HCT116 (cell line): ENCODE results near the gene RIMS1. TPM values are rescaled to one million over a fixed set of nuclear protein-coding genes. Genes with fewer than 3 reads are reported as not detected.

Experiments used
- ATAC-seq: fragments of 200-7000 bp; cut with Tn5 transposase; 2 replicates; pipeline ENCODE4 v1.9.1; 2020; ENCODE audit warnings: mild to moderate bottlenecking, moderate library complexity
- BruUV-seq: library from RNA; stranded (reverse); fragments of 400-500 nt; replicated peaks from 2 replicates; lab custom pipeline; 2021; lab: Mats Ljungman, UMichigan
- CTCF ChIA-PET: fragments of 300-600 bp; sonication (Branson Sonifier 250); formaldehyde crosslinking; loops from one replicate; lab custom pipeline; 2021; ENCODE audit warnings: antibody characterized with exemption; lab: Charles Lee
- POLR2A ChIA-PET: fragments of 300-600, 350-600 bp; sonication (Branson Sonifier 250); formaldehyde crosslinking; loops from one replicate; lab custom pipeline; 2021; ENCODE audit warnings: antibody characterized with exemption; lab: Charles Lee
- RAD21 ChIA-PET, 2 experiments: fragments of 300-600 bp; sonication (Branson Sonifier 250); formaldehyde crosslinking; loops; one replicate each; lab custom pipeline; 2023; ENCODE audit warnings: low total read pairs in 2 of 2; ENCODE audit not compliant: uncharacterized antibody in 2 of 2, unreplicated experiment in 2 of 2, low non-redundant PET in 1 of 2; lab: Charles Lee
- DNase-seq: peaks from one replicate; pipeline ENCODE4 v3.0.0-alpha.2; 2010; ENCODE audit warnings: low read depth, low spot score
- H2AFZ ChIP-seq: fragments of 200-600 bp; shearing (Covaris generic), sonication (generic); 2 replicates; pipeline ENCODE4 v1.6.1; 2017; ENCODE audit warnings: low read depth, mixed run types, mixed read lengths, antibody characterized with exemption, low read length; ENCODE audit not compliant: poor library complexity, severe bottlenecking
- H3K27ac ChIP-seq: 2 replicates; pipeline ENCODE4 v1.5.1; 2012; ENCODE audit warnings: low read depth, low read length
- H3K27me3 ChIP-seq: fragments of 200-600 bp; sonication (generic); 2 replicates; pipeline ENCODE4 v1.6.1; 2016; ENCODE audit warnings: mixed run types, low read length, mixed read lengths; ENCODE audit not compliant: insufficient read depth
- H3K36me3 ChIP-seq, 2 experiments: fragments of 200-500 bp in 1 of 2; fragments of 200-600 bp in 1 of 2; sonication (Bioruptor generic) in 1 of 2; sonication (generic) in 1 of 2; 2 replicates each; pipeline versions ENCODE4 v1.5.1 to v1.6.1; 2014 to 2016; ENCODE audit warnings: low read length in 2 of 2, inconsistent platforms in 1 of 2, mixed read lengths in 1 of 2, mixed run types in 1 of 2; ENCODE audit not compliant: insufficient read depth in 2 of 2, control insufficient read depth in 1 of 2
- H3K4me1 ChIP-seq, 2 experiments: fragments of 200-600 bp in 1 of 2; sonication (generic) in 1 of 2; 2 replicates each; pipeline versions ENCODE4 v1.5.1 to v1.6.1; 2012 to 2017; ENCODE audit warnings: low read length in 2 of 2, inconsistent platforms in 1 of 2, mild to moderate bottlenecking in 1 of 2, mixed read lengths in 1 of 2, mixed run types in 1 of 2, moderate library complexity in 1 of 2; ENCODE audit not compliant: insufficient read depth in 2 of 2, control insufficient read depth in 1 of 2
- H3K4me2 ChIP-seq: fragments of 200-600 bp; sonication (generic); 2 replicates; pipeline ENCODE4 v1.6.1; 2017; ENCODE audit warnings: mixed run types, low read length, mixed read lengths
- H3K4me3 ChIP-seq, 2 experiments: fragments of 200-600 bp in 1 of 2; sonication (generic) in 1 of 2; replicated peaks in 1 of 2; 2 replicates each; pipeline ENCODE4 v1.5.1; 2011 to 2016; ENCODE audit warnings: low read length in 2 of 2, control low read depth in 1 of 2, low read depth in 1 of 2, mild to moderate bottlenecking in 1 of 2, mixed read lengths in 1 of 2, mixed run types in 1 of 2
- H3K79me2 ChIP-seq: fragments of 200-600 bp; sonication (generic); 2 replicates; pipeline ENCODE4 v1.6.1; 2017; ENCODE audit warnings: mild to moderate bottlenecking, mixed run types, low read length, moderate library complexity, mixed read lengths; ENCODE audit not compliant: insufficient read depth
- H3K9ac ChIP-seq: fragments of 200-600 bp; sonication (generic); 2 replicates; pipeline ENCODE4 v1.6.1; 2016; ENCODE audit warnings: low read length, mixed read lengths
- H3K9me2 ChIP-seq: fragments of 200-600 bp; sonication (generic), shearing (Covaris generic); 2 replicates; pipeline ENCODE4 v1.6.1; 2017; ENCODE audit warnings: mixed run types, mild to moderate bottlenecking, moderate library complexity; ENCODE audit not compliant: insufficient read depth
- H3K9me3 ChIP-seq, 2 experiments: fragments of 200-500 bp in 1 of 2; fragments of 200-600 bp in 1 of 2; sonication (Bioruptor generic) in 1 of 2; sonication (generic) in 1 of 2; 2 replicates each; pipeline ENCODE4 v1.6.1; 2014 to 2017; ENCODE audit warnings: low read length in 2 of 2, mixed read lengths in 2 of 2, inconsistent platforms in 1 of 2, low read depth in 1 of 2, mild to moderate bottlenecking in 1 of 2, mixed run types in 1 of 2, moderate library complexity in 1 of 2; ENCODE audit not compliant: control insufficient read depth in 1 of 2, insufficient read depth in 1 of 2
- H4K20me1 ChIP-seq: fragments of 200-600 bp; sonication (generic), shearing (Covaris generic); 2 replicates; pipeline ENCODE4 v1.6.1; 2017; ENCODE audit warnings: mixed run types, mild to moderate bottlenecking, moderate library complexity; ENCODE audit not compliant: insufficient read depth
- EGR1 ChIP-seq: IDR thresholded peaks from 2 replicates; pipeline ENCODE4 v1.6.1; 2012; ENCODE audit warnings: low read depth
- SIN3A ChIP-seq: IDR thresholded peaks from 2 replicates; pipeline ENCODE4 v1.6.1; 2012; ENCODE audit warnings: low read depth
- ZNF274 ChIP-seq: fragments of 200-500 bp; sonication (Bioruptor generic); IDR thresholded peaks from 2 replicates; pipeline ENCODE4 v1.6.1; 2014; ENCODE audit warnings: mild to moderate bottlenecking, low read depth, low read length, inconsistent platforms
- intact Hi-C: fragments of 100-400 bp; cut with micrococcal nuclease; formaldehyde crosslinking; loops from 2 replicates; pipeline ENCODE4 v1.10.0; 2022
- total RNA-seq: library from RNA; stranded (reverse); gene quantifications from one replicate; pipeline ENCODE4 v1.2.1, GENCODE V29; 2021; ENCODE audit not compliant: unreplicated experiment
- TF ChIP-seq, protein P1 (sequence below): IDR thresholded peaks from 2 replicates; pipeline ENCODE4 v1.6.1; 2011; ENCODE audit warnings: mild to moderate bottlenecking, low read length, moderate library complexity; ENCODE audit not compliant: insufficient replicate concordance; ENCODE audit errors: extremely low read depth
- TF ChIP-seq, protein P2 (sequence below): IDR thresholded peaks from 2 replicates; pipeline ENCODE4 v1.6.1; 2012
- TF ChIP-seq, protein P3 (sequence below), 3 experiments: fragments of 200-600 bp in 1 of 3; sonication (generic) in 1 of 3; IDR thresholded peaks in 2 of 3; conservative IDR thresholded peaks in 1 of 3; 2 replicates each; pipeline ENCODE4 v1.5.1; 2012 to 2017; ENCODE audit warnings: low read depth in 2 of 3, low read length in 2 of 3, antibody characterized with exemption in 1 of 3, borderline replicate concordance in 1 of 3, control low read depth in 1 of 3, mild to moderate bottlenecking in 1 of 3, mixed read lengths in 1 of 3, mixed run types in 1 of 3, moderate library complexity in 1 of 3; ENCODE audit not compliant: insufficient read depth in 1 of 3
- TF ChIP-seq, protein P4 (sequence below): IDR thresholded peaks from 2 replicates; pipeline ENCODE4 v1.6.1; 2012; ENCODE audit warnings: low read depth

RIMS1 gene
- total RNA-seq, 1 experiment from 2014 or later = not detected

DNA sequence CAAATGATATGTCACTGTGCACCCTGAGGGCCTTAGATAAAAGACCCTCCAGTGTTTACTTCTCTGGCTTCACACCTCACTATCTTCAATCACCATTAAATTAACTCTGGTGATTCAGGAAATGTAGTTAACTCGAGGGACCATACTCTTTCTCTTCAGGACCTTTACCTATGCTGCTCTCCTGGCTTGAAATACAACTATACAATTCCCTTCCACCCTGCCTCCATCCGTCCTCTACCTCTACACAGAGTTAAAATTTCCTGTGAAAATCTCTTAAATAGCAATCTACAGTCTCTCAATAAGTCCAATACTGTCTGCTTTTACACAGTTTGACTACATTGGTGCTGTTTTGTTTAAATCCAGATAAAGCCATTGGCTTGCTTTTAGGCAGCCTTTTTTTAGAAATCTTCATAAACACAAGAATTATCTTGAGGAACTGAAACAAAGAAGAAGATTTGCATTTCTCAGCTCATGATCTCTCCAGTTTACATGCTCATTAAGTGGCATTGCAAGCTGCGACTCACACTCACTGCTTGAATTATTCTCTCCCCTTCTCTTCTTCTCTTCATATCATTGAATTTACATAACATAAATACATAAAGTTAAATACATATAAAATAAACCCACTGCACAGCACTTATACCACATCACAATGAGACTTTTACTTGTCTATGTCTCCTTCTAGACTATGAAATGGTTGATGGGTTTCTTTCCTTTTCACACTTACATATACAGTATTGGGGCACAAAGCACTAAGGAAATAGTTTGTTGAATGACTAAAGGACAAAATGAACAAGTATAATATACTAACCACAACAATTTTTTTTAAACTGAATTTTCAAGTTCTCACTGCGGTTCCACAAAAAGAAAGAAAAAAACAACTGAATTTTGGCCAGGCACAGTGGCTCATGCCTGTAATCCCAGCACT lies 496.5 kb downstream of the RIMS1 start:
- Histone ChIP-seq H3K27me3 (no peaks in the 10 kb centered on the region; the same call in 1 of the 2 replicates), H3K9ac (no peak overlapping the region), H3K4me3 (no peak overlapping the region), H2AFZ (no peak overlapping the region), H3K4me1 (no peaks in the 10 kb centered on the region), H3K9me2 (no peaks in the 10 kb centered on the region), H3K27ac (no peak overlapping the region), H3K4me2 (no peak overlapping the region), H4K20me1 (no peaks in the 10 kb centered on the region), H3K79me2 (no peaks in the 10 kb centered on the region), H3K9me3 (no peaks in the 10 kb centered on the region), H3K36me3 (no peaks in the 10 kb centered on the region)
- DNase-seq (no peak), ATAC-seq (no peak)
- intact Hi-C loops = no loop called here
- ChIA-PET POLR2A (no interaction called here), CTCF (no interaction called here), RAD21 (no interaction called here)
- BruUV-seq = no TSS peak
- TF ChIP-seq ZNF274 (no peak), SIN3A (no peak), EGR1 (no peak)
- TF ChIP-seq, protein P1, sequence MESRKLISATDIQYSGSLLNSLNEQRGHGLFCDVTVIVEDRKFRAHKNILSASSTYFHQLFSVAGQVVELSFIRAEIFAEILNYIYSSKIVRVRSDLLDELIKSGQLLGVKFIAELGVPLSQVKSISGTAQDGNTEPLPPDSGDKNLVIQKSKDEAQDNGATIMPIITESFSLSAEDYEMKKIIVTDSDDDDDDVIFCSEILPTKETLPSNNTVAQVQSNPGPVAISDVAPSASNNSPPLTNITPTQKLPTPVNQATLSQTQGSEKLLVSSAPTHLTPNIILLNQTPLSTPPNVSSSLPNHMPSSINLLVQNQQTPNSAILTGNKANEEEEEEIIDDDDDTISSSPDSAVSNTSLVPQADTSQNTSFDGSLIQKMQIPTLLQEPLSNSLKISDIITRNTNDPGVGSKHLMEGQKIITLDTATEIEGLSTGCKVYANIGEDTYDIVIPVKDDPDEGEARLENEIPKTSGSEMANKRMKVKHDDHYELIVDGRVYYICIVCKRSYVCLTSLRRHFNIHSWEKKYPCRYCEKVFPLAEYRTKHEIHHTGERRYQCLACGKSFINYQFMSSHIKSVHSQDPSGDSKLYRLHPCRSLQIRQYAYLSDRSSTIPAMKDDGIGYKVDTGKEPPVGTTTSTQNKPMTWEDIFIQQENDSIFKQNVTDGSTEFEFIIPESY = no peak
- TF ChIP-seq, protein P2, sequence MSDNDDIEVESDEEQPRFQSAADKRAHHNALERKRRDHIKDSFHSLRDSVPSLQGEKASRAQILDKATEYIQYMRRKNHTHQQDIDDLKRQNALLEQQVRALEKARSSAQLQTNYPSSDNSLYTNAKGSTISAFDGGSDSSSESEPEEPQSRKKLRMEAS = no peak
- TF ChIP-seq, protein P3, sequence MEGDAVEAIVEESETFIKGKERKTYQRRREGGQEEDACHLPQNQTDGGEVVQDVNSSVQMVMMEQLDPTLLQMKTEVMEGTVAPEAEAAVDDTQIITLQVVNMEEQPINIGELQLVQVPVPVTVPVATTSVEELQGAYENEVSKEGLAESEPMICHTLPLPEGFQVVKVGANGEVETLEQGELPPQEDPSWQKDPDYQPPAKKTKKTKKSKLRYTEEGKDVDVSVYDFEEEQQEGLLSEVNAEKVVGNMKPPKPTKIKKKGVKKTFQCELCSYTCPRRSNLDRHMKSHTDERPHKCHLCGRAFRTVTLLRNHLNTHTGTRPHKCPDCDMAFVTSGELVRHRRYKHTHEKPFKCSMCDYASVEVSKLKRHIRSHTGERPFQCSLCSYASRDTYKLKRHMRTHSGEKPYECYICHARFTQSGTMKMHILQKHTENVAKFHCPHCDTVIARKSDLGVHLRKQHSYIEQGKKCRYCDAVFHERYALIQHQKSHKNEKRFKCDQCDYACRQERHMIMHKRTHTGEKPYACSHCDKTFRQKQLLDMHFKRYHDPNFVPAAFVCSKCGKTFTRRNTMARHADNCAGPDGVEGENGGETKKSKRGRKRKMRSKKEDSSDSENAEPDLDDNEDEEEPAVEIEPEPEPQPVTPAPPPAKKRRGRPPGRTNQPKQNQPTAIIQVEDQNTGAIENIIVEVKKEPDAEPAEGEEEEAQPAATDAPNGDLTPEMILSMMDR (IDR thresholded peaks at IDR 0.05 in 2 of 3, conservative IDR thresholded peaks at IDR 0.05 in 1 of 3; ENCODE audit: borderline replicate concordance in 1 of 3, insufficient read depth in 1 of 3, low read depth in 2 of 3, low read length in 2 of 3) = no peak
- TF ChIP-seq, protein P4, sequence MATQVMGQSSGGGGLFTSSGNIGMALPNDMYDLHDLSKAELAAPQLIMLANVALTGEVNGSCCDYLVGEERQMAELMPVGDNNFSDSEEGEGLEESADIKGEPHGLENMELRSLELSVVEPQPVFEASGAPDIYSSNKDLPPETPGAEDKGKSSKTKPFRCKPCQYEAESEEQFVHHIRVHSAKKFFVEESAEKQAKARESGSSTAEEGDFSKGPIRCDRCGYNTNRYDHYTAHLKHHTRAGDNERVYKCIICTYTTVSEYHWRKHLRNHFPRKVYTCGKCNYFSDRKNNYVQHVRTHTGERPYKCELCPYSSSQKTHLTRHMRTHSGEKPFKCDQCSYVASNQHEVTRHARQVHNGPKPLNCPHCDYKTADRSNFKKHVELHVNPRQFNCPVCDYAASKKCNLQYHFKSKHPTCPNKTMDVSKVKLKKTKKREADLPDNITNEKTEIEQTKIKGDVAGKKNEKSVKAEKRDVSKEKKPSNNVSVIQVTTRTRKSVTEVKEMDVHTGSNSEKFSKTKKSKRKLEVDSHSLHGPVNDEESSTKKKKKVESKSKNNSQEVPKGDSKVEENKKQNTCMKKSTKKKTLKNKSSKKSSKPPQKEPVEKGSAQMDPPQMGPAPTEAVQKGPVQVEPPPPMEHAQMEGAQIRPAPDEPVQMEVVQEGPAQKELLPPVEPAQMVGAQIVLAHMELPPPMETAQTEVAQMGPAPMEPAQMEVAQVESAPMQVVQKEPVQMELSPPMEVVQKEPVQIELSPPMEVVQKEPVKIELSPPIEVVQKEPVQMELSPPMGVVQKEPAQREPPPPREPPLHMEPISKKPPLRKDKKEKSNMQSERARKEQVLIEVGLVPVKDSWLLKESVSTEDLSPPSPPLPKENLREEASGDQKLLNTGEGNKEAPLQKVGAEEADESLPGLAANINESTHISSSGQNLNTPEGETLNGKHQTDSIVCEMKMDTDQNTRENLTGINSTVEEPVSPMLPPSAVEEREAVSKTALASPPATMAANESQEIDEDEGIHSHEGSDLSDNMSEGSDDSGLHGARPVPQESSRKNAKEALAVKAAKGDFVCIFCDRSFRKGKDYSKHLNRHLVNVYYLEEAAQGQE = no peak
- TF ChIP-seq, all 23 proteins: peak for 0
